NCI-H187 (cell line): Measurements from ENCODE around the gene KRTAP2-3.

Experiments used
- DNase-seq, 2 experiments: peaks; one replicate each; lab custom pipeline; 2025; lab: John Stamatoyannopoulos, UW

The KRTAP2-3 gene

GRCh38 chr17:41029633-41030245 is 30.2 kb downstream of the KRTAP2-3 start, which contains the start of gene KRTAP1-4:
Gene KRTAP1-4, minus strand, starts transcription at chr17:41030195. Its CDS starts 117 bp downstream, at chr17:41030078.
- no peak for DNase-seq

- DNase-seq, result no peak
Measured at GRCh38 chr17:41026715-41027471, 33.0 kb downstream of the KRTAP2-3 start, which contains the start of gene KRTAP1-5. Gene KRTAP1-5, minus strand, starts transcription at chr17:41027208. Its CDS starts 53 bp downstream, at chr17:41027155.

GRCh38 chr17:41024697-41025096 is 35.2 kb downstream of the KRTAP2-3 start:
- DNase-seq, result no peak

- DNase-seq, result no peak
Measured at GRCh38 chr17:41020336-41020735, 39.6 kb downstream of the KRTAP2-3 start.

- no peak for DNase-seq
Measured at GRCh38 chr17:41019415-41019814, 40.5 kb downstream of the KRTAP2-3 start.

- no peak for DNase-seq
Measured at GRCh38 chr17:41018541-41018940, 41.4 kb downstream of the KRTAP2-3 start.

- DNase-seq, result no peak
Measured at GRCh38 chr17:41016578-41017215, 43.2 kb downstream of the KRTAP2-3 start.

- DNase-seq, result no peak
Measured at GRCh38 chr17:41015454-41015853, 44.5 kb downstream of the KRTAP2-3 start.

- no peak for DNase-seq
Measured at GRCh38 chr17:41013606-41014005, 46.3 kb downstream of the KRTAP2-3 start.

- no peak for DNase-seq
Measured at GRCh38 chr17:41013181-41013580, 46.7 kb downstream of the KRTAP2-3 start.

GRCh38 chr17:41012326-41013120 is 47.4 kb downstream of the KRTAP2-3 start:
- no peak for DNase-seq

GRCh38 chr17:41010441-41010840 is 49.5 kb downstream of the KRTAP2-3 start:
- no peak for DNase-seq

GRCh38 chr17:41009936-41010335 is 50.0 kb downstream of the KRTAP2-3 start:
- DNase-seq, result no peak

- no peak for DNase-seq
Measured at GRCh38 chr17:41009301-41009760, 50.6 kb downstream of the KRTAP2-3 start.
